ENCODE results near the gene SPRR1A.

Gene SPRR1A

DNA sequence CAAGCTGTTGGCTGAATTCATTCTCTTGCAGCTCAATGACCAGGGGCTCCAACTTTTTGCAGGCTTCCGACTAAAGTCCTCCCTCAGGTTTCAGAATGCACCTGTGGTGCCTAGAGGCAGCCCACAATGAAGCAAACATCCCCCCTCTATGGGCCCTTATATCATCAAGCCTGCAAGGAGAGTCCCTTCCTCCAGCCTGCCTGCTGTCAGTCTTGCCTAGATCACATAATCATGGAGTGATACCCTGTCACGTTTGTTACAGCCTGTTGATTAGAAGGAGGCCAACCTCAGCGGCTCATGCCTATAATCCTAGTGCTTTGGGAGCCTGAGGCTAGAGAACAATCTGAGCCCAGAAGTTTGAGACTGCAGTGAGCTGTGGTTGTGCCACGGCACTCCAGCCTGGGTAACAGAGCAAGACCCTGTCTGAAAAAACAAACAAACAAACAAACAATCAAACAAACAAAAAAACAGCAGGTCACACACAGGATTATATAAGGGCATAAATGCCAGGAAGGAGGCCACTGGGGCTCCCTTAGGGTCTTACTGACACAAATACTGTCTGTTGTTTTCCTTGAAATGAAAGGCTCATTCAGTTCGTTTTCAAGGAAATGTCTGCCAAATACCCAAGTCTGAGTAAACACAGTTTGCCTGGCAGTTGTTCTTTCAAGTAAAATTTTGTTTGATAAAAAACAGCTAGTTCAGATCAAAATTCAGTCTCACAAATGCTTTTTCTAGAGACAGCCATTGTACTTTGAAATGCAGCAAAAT lies 12.9 kb downstream of the SPRR1A start:
- Histone ChIP-seq H3K9me2 (ENCODE audit: low read depth, low read length) (no peaks in the 10 kb centered on the region), H3K36me3 (ENCODE audit: insufficient read depth, low read length) (no peaks in the 10 kb centered on the region), H3F3A (ENCODE audit: insufficient read depth, low read length) (no peaks in the 10 kb centered on the region), H4K20me1 (ENCODE audit: insufficient read depth, low read length) (no peaks in the 10 kb centered on the region), H3K4me1 (ENCODE audit: insufficient read depth, low read length, severe bottlenecking) (no peaks in the 10 kb centered on the region), H3K4me3 (ENCODE audit: low read depth, low read length, poor library complexity, severe bottlenecking) (no peak overlapping the region), H2AFZ (ENCODE audit: low read length) (no peak overlapping the region), H3K27ac (ENCODE audit: low read depth, low read length, poor library complexity, severe bottlenecking) (no peak overlapping the region), H3K9me3 (ENCODE audit: low read length) (no peaks in the 10 kb centered on the region), H3K79me2 (ENCODE audit: insufficient read depth, low read length) (no peaks in the 10 kb centered on the region), H3K27me3 (ENCODE audit: insufficient read depth, low read length) (no peaks in the 10 kb centered on the region), H3K4me2 (ENCODE audit: low read length) (no peak overlapping the region), H3K9ac (ENCODE audit: low read length) (no peak overlapping the region)
- TF ChIP-seq EZH2 (IDR thresholded peaks at IDR 0.05; ENCODE audit: borderline replicate concordance, low read length): no peak
- TF ChIP-seq, protein P1, sequence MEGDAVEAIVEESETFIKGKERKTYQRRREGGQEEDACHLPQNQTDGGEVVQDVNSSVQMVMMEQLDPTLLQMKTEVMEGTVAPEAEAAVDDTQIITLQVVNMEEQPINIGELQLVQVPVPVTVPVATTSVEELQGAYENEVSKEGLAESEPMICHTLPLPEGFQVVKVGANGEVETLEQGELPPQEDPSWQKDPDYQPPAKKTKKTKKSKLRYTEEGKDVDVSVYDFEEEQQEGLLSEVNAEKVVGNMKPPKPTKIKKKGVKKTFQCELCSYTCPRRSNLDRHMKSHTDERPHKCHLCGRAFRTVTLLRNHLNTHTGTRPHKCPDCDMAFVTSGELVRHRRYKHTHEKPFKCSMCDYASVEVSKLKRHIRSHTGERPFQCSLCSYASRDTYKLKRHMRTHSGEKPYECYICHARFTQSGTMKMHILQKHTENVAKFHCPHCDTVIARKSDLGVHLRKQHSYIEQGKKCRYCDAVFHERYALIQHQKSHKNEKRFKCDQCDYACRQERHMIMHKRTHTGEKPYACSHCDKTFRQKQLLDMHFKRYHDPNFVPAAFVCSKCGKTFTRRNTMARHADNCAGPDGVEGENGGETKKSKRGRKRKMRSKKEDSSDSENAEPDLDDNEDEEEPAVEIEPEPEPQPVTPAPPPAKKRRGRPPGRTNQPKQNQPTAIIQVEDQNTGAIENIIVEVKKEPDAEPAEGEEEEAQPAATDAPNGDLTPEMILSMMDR (IDR thresholded peaks at IDR 0.05; ENCODE audit: low read length): no peak

DNA sequence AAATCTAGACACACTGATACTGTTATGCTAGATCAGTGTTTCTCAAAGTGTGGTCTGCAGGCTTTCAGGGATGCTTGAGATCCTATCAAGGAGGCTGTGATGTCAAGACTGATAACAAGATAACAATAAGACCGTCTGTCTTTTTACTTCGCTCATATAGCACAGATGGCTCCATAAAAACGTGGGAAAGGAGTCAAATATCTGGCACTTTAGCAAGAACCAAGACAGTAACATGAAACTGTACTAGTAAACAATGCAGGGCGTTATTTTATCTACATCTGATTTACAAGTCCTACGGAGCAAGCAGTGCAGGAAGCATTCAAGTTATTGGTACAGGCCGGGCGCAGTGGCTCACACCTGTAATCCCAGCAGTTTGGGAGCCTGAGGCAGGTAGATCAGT lies 14.0 kb downstream of the SPRR1A start:
- Histone ChIP-seq H3K9me3 (ENCODE audit: low read length) (no peaks in the 10 kb centered on the region), H3K27me3 (ENCODE audit: insufficient read depth, low read length) (no peaks in the 10 kb centered on the region), H4K20me1 (ENCODE audit: insufficient read depth, low read length) (no peaks in the 10 kb centered on the region), H3K27ac (ENCODE audit: low read depth, low read length, poor library complexity, severe bottlenecking) (no peak overlapping the region), H2AFZ (ENCODE audit: low read length) (no peak overlapping the region), H3K9ac (ENCODE audit: low read length) (no peak overlapping the region), H3K9me2 (ENCODE audit: low read depth, low read length) (no peaks in the 10 kb centered on the region), H3K4me2 (ENCODE audit: low read length) (no peak overlapping the region), H3K36me3 (ENCODE audit: insufficient read depth, low read length) (no peaks in the 10 kb centered on the region), H3K4me3 (ENCODE audit: low read depth, low read length, poor library complexity, severe bottlenecking) (no peak overlapping the region), H3F3A (ENCODE audit: insufficient read depth, low read length) (no peaks in the 10 kb centered on the region), H3K4me1 (ENCODE audit: insufficient read depth, low read length, severe bottlenecking) (no peaks in the 10 kb centered on the region), H3K79me2 (ENCODE audit: insufficient read depth, low read length) (no peaks in the 10 kb centered on the region)
- TF ChIP-seq EZH2 (IDR thresholded peaks at IDR 0.05; ENCODE audit: borderline replicate concordance, low read length): no peak
- TF ChIP-seq, protein P1 (IDR thresholded peaks at IDR 0.05; ENCODE audit: low read length): no peak

DNA sequence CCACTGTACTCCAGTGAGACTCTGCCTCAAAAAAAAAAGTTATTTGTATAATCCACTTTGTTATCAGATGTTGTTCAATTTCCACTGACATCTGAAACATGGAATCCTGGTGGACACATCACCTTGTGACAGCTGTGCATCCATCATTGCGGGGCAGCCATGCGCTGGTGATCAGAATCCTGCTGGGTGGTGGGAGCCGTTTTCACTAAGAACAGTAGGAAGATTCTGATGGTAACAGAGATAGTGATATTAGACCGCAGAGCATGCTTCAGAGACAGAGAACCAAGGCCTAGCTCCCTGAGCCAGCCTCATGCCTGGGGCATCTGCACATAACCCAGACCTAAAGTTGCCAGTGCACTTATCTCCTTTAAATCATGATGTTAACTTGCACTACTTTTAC lies 14.6 kb downstream of the SPRR1A start:
- Histone ChIP-seq H3F3A (ENCODE audit: insufficient read depth, low read length) (no peaks in the 10 kb centered on the region), H3K27ac (ENCODE audit: low read depth, low read length, poor library complexity, severe bottlenecking) (no peak overlapping the region), H3K9me2 (ENCODE audit: low read depth, low read length) (no peaks in the 10 kb centered on the region), H3K79me2 (ENCODE audit: insufficient read depth, low read length) (no peaks in the 10 kb centered on the region), H3K4me2 (ENCODE audit: low read length) (no peak overlapping the region), H2AFZ (ENCODE audit: low read length) (no peak overlapping the region), H3K4me3 (ENCODE audit: low read depth, low read length, poor library complexity, severe bottlenecking) (no peak overlapping the region), H3K4me1 (ENCODE audit: insufficient read depth, low read length, severe bottlenecking) (no peaks in the 10 kb centered on the region), H3K9ac (ENCODE audit: low read length) (no peak overlapping the region), H3K9me3 (ENCODE audit: low read length) (no peaks in the 10 kb centered on the region), H3K27me3 (ENCODE audit: insufficient read depth, low read length) (no peaks in the 10 kb centered on the region), H3K36me3 (ENCODE audit: insufficient read depth, low read length) (no peaks in the 10 kb centered on the region), H4K20me1 (ENCODE audit: insufficient read depth, low read length) (no peaks in the 10 kb centered on the region)
- TF ChIP-seq EZH2 (IDR thresholded peaks at IDR 0.05; ENCODE audit: borderline replicate concordance, low read length): no peak
- TF ChIP-seq, protein P1 (IDR thresholded peaks at IDR 0.05; ENCODE audit: low read length): no peak

Measured in OCI-LY1 (cell line).